Thyroid gland (tissue), 4 donors: ENCODE data around the gene MEPCE. TPM values are rescaled to one million over a fixed set of nuclear protein-coding genes. Genes with fewer than 3 reads are reported as not detected.
A peak's percentile ranks its signal among the peaks of the same experiment; 100 is the strongest.

Experiments
- DNase-seq, 2 donors: peaks; one replicate each; pipeline ENCODE4 v3.0.0-alpha.2; 2019
- H3K27ac ChIP-seq, 3 donors: fragments of 200-600 bp; sonication (generic); 1 replicate in 2 of 3; 2 replicates in 1 of 3; pipeline ENCODE4 v1.5.1; 2016 to 2019; ENCODE audit warnings: mild to moderate bottlenecking in 1 of 3, moderate library complexity in 1 of 3
- H3K27me3 ChIP-seq: fragments of 200-600 bp; sonication (generic); one replicate; pipeline ENCODE4 v1.5.1; 2019
- H3K36me3 ChIP-seq, 2 donors: fragments of 200-600 bp; sonication (generic); one replicate each; pipeline ENCODE4 v1.5.1; 2016 to 2019
- H3K4me1 ChIP-seq, 2 donors: fragments of 200-600 bp; sonication (generic); one replicate each; pipeline ENCODE4 v1.5.1; 2017 to 2019
- H3K4me3 ChIP-seq, 3 donors: fragments of 200-600 bp; sonication (generic); replicated peaks in 1 of 3; 1 replicate in 2 of 3; 2 replicates in 1 of 3; pipeline ENCODE4 v1.5.1; 2016; ENCODE audit warnings: mild to moderate bottlenecking in 1 of 3
- H3K9me3 ChIP-seq: fragments of 200-600 bp; sonication (generic); one replicate; pipeline ENCODE4 v1.5.1; 2017
- CTCF ChIP-seq, 6 experiments: fragments of 200-600 bp in 3 of 6; fragments of 450-650 bp in 3 of 6; sonication (generic) in 3 of 6; IDR thresholded peaks; one replicate each; pipeline ENCODE4 v1.5.1; 2016 to 2019; ENCODE audit warnings: antibody characterized with exemption in 6 of 6, mild to moderate bottlenecking in 2 of 6, inconsistent platforms in 1 of 6, moderate library complexity in 1 of 6
- POLR2A ChIP-seq, 2 donors: fragments of 450-650 bp; IDR thresholded peaks; one replicate each; pipeline ENCODE4 v1.6.1; 2017; ENCODE audit warnings: antibody characterized with exemption in 2 of 2, mild to moderate bottlenecking in 2 of 2, moderate library complexity in 1 of 2
- WGBS, 2 donors: methylation state at CpG; one replicate each; pipeline ENCODE4 v1.1.5; 2017; 5-methylcytosine and 5-hydroxymethylcytosine counted together
- intact Hi-C: fragments of 100-400 bp; cut with DNase I; formaldehyde crosslinking; loops from one replicate; pipeline ENCODE4 v1.15.1; 2023
- total RNA-seq, 4 donors: library from RNA; depleted of rRNA; stranded (reverse); fragments of >200 nt; gene quantifications; one replicate each; pipeline ENCODE4 v1.2.3, GENCODE V29; 2016

Gene MEPCE
- total RNA-seq, 4 donors from 2014 or later, result 42.9 to 48.7 (median 45.6) TPM

GRCh38 chr7:100428199-100428966, 1.2 kb upstream of the MEPCE start, which contains the start of gene ZCWPW1:
TSS of gene ZCWPW1 (minus strand) at chr7:100428703. CDS start at chr7:100420649, 8,054 bp downstream.
- peak; percentile 73 to 99 for TF ChIP-seq POLR2A (IDR thresholded peaks at IDR 0.05)
- TF ChIP-seq CTCF (IDR thresholded peaks at IDR 0.05), result peak in 1 of 6 experiments; percentile 1
- peaks cover 31 to 36% of the 10 kb centered on the region in 2 donors for H3K4me1 ChIP-seq
- peak; percentile 93 to 95 for DNase-seq
- no peaks in the 10 kb centered on the region for H3K9me3 ChIP-seq
- peak within 1 kb of the TSS; percentile 99 to 100 (median 99) for H3K27ac ChIP-seq
- H3K4me3 ChIP-seq, result peak within 1 kb of the TSS; percentile 36 to 89 (median 88)
- no peaks in the 10 kb centered on the region for H3K27me3 ChIP-seq
- WGBS, 2 donors, result 1% methylated on average over 41 to 66 of the region's 66 CpGs
- intact Hi-C loops, result no loop called here
- H3K36me3 ChIP-seq, result peaks cover 2 to 5% of the 10 kb centered on the region in 2 donors

DNA sequence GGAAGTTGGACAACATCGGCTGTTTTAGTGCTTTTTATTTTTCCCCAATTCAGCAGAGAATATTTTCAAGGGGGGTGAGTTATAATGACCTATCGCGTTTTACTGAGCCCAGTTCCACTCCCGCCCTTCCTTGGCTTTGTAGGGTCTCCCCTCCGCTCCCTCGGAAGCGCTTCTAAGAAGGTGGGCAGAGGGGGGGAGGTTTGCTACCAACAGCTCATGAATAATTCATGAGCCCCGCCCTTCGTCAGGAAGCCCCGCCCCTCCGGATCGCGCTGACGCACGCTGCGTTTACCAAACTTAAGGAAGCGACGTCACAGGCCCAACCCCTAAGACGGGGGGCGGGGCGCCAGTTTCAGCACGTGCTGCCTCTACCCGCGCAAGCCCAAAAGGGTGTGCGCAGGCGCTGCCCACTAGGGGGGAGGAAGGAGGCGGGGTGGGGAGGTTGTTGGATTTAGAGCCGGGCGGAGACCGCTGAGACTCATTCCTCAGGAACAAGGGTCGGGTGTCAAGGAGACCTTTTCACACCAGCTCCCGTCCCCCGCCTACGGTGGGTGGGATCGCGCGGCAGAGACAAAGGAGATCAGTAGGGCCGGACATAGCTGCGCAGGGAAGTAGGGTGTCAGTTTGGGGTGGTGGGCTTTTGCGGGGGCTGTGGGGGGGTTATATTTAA, 529 bp upstream of the MEPCE start:
- H3K4me1 ChIP-seq, result peaks cover 31 to 43% of the 10 kb centered on the region in 2 donors
- H3K4me3 ChIP-seq, result peak overlapping the region; percentile 36 to 89 (median 88)
- intact Hi-C loops, result no loop called here
- peaks cover 9 to 13% of the 10 kb centered on the region in 2 donors for H3K36me3 ChIP-seq
- WGBS, 2 donors, result 1% methylated on average over 22 to 37 of the region's 40 CpGs
- peak overlapping the region; percentile 99 to 100 (median 99) for H3K27ac ChIP-seq
- H3K27me3 ChIP-seq, result no peaks in the 10 kb centered on the region
- DNase-seq, result peak; percentile 100
- H3K9me3 ChIP-seq, result no peaks in the 10 kb centered on the region
- TF ChIP-seq POLR2A (IDR thresholded peaks at IDR 0.05), result peak; percentile 74 to 79
- peak in 3 of 6 experiments; percentile 36 to 45 (median 41) for TF ChIP-seq CTCF (IDR thresholded peaks at IDR 0.05)

DNA sequence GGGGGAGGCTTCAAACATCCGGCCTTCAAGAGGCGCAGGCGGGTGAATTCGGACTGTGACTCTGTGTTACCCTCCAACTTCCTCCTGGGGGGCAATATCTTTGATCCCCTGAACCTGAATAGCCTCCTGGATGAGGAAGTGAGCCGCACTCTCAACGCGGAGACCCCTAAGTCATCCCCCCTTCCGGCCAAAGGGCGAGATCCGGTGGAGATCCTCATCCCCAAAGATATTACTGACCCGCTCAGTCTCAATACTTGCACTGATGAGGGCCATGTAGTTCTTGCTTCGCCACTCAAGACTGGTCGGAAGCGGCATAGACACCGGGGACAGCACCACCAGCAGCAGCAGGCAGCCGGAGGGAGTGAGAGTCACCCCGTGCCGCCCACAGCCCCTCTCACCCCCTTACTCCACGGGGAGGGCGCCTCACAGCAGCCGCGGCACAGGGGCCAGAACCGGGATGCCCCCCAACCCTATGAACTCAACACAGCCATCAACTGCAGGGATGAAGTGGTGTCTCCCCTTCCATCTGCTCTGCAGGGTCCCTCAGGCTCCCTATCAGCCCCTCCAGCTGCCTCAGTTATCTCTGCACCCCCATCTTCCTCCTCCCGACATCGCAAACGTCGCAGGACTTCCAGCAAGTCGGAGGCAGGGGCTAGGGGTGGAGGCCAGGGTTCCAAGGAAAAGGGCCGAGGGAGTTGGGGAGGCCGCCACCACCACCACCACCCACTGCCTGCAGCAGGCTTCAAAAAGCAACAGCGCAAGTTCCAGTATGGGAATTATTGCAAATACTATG, 1.1 kb downstream of the MEPCE start:
- Histone ChIP-seq H3K9me3 (no peaks in the 10 kb centered on the region), H3K4me1 (peaks cover 39 to 57% of the 10 kb centered on the region in 2 donors), H3K27ac (peak overlapping the region; percentile 99 to 100 (median 99)), H3K4me3 (peak overlapping the region; percentile 36 to 89 (median 88)), H3K36me3 (peaks cover 17 to 20% of the 10 kb centered on the region in 2 donors), H3K27me3 (no peaks in the 10 kb centered on the region)
- 19% methylated on average over 24 to 27 of the region's 31 CpGs for WGBS, 2 donors
- intact Hi-C loops, result no loop called here
- no peak for TF ChIP-seq POLR2A (IDR thresholded peaks at IDR 0.05)
- no peak for TF ChIP-seq CTCF (IDR thresholded peaks at IDR 0.05)
- peak; percentile 47 to 49 for DNase-seq

- Histone ChIP-seq H3K4me3 (no peak overlapping the region), H3K27ac (peak overlapping the region; percentile 5 to 99 (median 99)), H3K4me1 (peaks cover 39 to 57% of the 10 kb centered on the region in 2 donors), H3K36me3 (peaks cover 17 to 20% of the 10 kb centered on the region in 2 donors), H3K27me3 (no peaks in the 10 kb centered on the region), H3K9me3 (no peaks in the 10 kb centered on the region)
- no peak for DNase-seq
- TF ChIP-seq POLR2A (IDR thresholded peaks at IDR 0.05) (no peak), CTCF (IDR thresholded peaks at IDR 0.05) (no peak)
- intact Hi-C loops, result no loop called here
- WGBS, 2 donors, result 80 to 81% methylated on average over 17 to 20 of the region's 23 CpGs
These were observed 1.7 kb downstream of the MEPCE start for GRCh38 chr7:100431286-100431735.
